H1 (cell line): ENCODE data around the gene ING1. TPM values are rescaled to one million over a fixed set of nuclear protein-coding genes. Genes with fewer than 3 reads are reported as not detected.

Experiments
- CTCF ChIA-PET: fragments of 300-600 bp; sonication (Branson Sonifier 250); formaldehyde crosslinking; loops from one replicate; lab custom pipeline; 2021; ENCODE audit not compliant: partially characterized antibody; lab: Charles Lee
- POLR2A ChIA-PET: fragments of 300-600 bp; sonication (Branson Sonifier 250); formaldehyde crosslinking; loops from one replicate; lab custom pipeline; 2021; ENCODE audit warnings: inconsistent platforms; ENCODE audit not compliant: partially characterized antibody; lab: Charles Lee
- DNase-seq, 2 experiments: peaks; one replicate each; pipeline versions ENCODE4 v3.0.0 to v3.0.0-alpha.2; 2010 to 2022; ENCODE audit warnings: low spot score in 2 of 2, low read depth in 1 of 2, mixed read lengths in 1 of 2
- FAIRE-seq: peaks from 2 replicates; lab custom pipeline; 2011; peaks lifted over from hg19 to GRCh38; lab: Jason Lieb, UNC
- H2AFZ ChIP-seq: 2 replicates; pipeline ENCODE4 v1.8.1; 2012; ENCODE audit warnings: low read length, inconsistent platforms
- H2AK5ac ChIP-seq: 2 replicates; pipeline ENCODE4 v1.6.1; 2013; ENCODE audit warnings: low read depth, low read length
- H2BK120ac ChIP-seq: replicated peaks from 2 replicates; pipeline ENCODE3; 2013; ENCODE audit warnings: low read depth, low read length, inconsistent platforms
- H2BK12ac ChIP-seq: 2 replicates; pipeline ENCODE4 v1.6.1; 2013; ENCODE audit warnings: low read depth, low read length
- H2BK15ac ChIP-seq: 2 replicates; pipeline ENCODE4 v1.6.1; 2013; ENCODE audit warnings: low read length
- H2BK20ac ChIP-seq: 2 replicates; pipeline ENCODE4 v1.6.1; 2013; ENCODE audit warnings: low read length
- H2BK5ac ChIP-seq: 2 replicates; pipeline ENCODE4 v1.6.1; 2013; ENCODE audit warnings: low read depth, low read length
- H3K14ac ChIP-seq: 2 replicates; pipeline ENCODE4 v1.6.1; 2013; ENCODE audit warnings: inconsistent platforms; ENCODE audit not compliant: insufficient read length
- H3K18ac ChIP-seq: 2 replicates; pipeline ENCODE4 v1.6.1; 2013; ENCODE audit warnings: low read length; ENCODE audit errors: extremely low read depth
- H3K23ac ChIP-seq: 2 replicates; pipeline ENCODE4 v1.6.1; 2013; ENCODE audit warnings: inconsistent platforms; ENCODE audit not compliant: insufficient read length
- H3K23me2 ChIP-seq: 2 replicates; pipeline ENCODE4 v1.6.1; 2013; ENCODE audit warnings: low read depth, low read length
- H3K27ac ChIP-seq: 2 replicates; pipeline ENCODE4 v1.6.1; 2011; ENCODE audit warnings: low read depth, low read length, inconsistent platforms
- H3K27me3 ChIP-seq, 4 experiments: replicated peaks in 1 of 4; 1 replicate in 1 of 4; 2 replicates in 3 of 4; pipeline versions ENCODE4 v1.6.1 to v1.8.1; 2011 to 2013; ENCODE audit warnings: low read length in 3 of 4, mild to moderate bottlenecking in 3 of 4, inconsistent platforms in 2 of 4, mixed read lengths in 2 of 4, moderate library complexity in 1 of 4; ENCODE audit not compliant: control insufficient read depth in 3 of 4, insufficient read depth in 3 of 4; ENCODE audit errors: extremely low read depth in 1 of 4
- H3K36me3 ChIP-seq, 4 experiments: 2 replicates each; pipeline versions ENCODE4 v1.6.1 to v1.8.1; 2011 to 2013; ENCODE audit warnings: mild to moderate bottlenecking in 4 of 4, low read length in 3 of 4, moderate library complexity in 2 of 4, control low read depth in 1 of 4, inconsistent platforms in 1 of 4; ENCODE audit not compliant: insufficient read depth in 4 of 4, control insufficient read depth in 2 of 4
- H3K4ac ChIP-seq: replicated peaks from 2 replicates; pipeline ENCODE3; 2013; ENCODE audit warnings: low read length, low read depth, mixed read lengths, inconsistent platforms; ENCODE audit not compliant: insufficient read length
- H3K4me1 ChIP-seq, 4 experiments: replicated peaks in 1 of 4; 1 replicate in 1 of 4; 2 replicates in 3 of 4; pipeline versions ENCODE4 v1.6.1 to v1.8.1; 2011 to 2013; ENCODE audit warnings: low read length in 3 of 4, inconsistent platforms in 2 of 4, mixed read lengths in 1 of 4; ENCODE audit not compliant: insufficient read depth in 4 of 4, control insufficient read depth in 3 of 4
- H3K4me2 ChIP-seq, 2 experiments: 2 replicates each; pipeline versions ENCODE4 v1.6.1 to v1.8.1; 2011 to 2013; ENCODE audit warnings: low read depth in 2 of 2, low read length in 2 of 2, control low read depth in 1 of 2, inconsistent platforms in 1 of 2, mild to moderate bottlenecking in 1 of 2; ENCODE audit not compliant: insufficient read depth in 1 of 2
- H3K4me3 ChIP-seq, 4 experiments: fragments of 200-600, 300-600 bp in 1 of 4; sonication (generic), shearing (Covaris generic), sonication (Bioruptor Twin) in 1 of 4; 2 replicates each; pipeline versions ENCODE4 v1.5.1 to v1.8.1; 2011 to 2016; ENCODE audit warnings: low read length in 4 of 4, low read depth in 3 of 4, control low read depth in 2 of 4, inconsistent platforms in 2 of 4, mild to moderate bottlenecking in 2 of 4, mixed read lengths in 1 of 4, moderate library complexity in 1 of 4; ENCODE audit not compliant: insufficient read depth in 2 of 4; ENCODE audit errors: extremely low read depth in 1 of 4
- H3K56ac ChIP-seq: replicated peaks from 2 replicates; pipeline ENCODE3; 2013; ENCODE audit warnings: low read depth, mild to moderate bottlenecking, mixed read lengths, low read length, inconsistent platforms; ENCODE audit not compliant: insufficient read length
- H3K79me1 ChIP-seq: 2 replicates; pipeline ENCODE4 v1.6.1; 2013; ENCODE audit warnings: low read depth, low read length, control low read depth
- H3K79me2 ChIP-seq, 2 experiments: 2 replicates each; pipeline versions ENCODE4 v1.6.1 to v1.8.1; 2012 to 2013; ENCODE audit warnings: low read length in 2 of 2, mild to moderate bottlenecking in 2 of 2, inconsistent platforms in 1 of 2; ENCODE audit not compliant: insufficient read depth in 2 of 2, control insufficient read depth in 1 of 2
- H3K9ac ChIP-seq, 4 experiments: replicated peaks in 1 of 4; 1 replicate in 1 of 4; 2 replicates in 3 of 4; pipeline versions ENCODE4 v1.6.1 to v1.8.1; 2011 to 2013; ENCODE audit warnings: low read depth in 3 of 4, low read length in 3 of 4, control low read depth in 2 of 4, mild to moderate bottlenecking in 2 of 4, moderate library complexity in 2 of 4, inconsistent platforms in 1 of 4; ENCODE audit errors: extremely low read depth in 1 of 4
- H3K9me3 ChIP-seq, 2 experiments: 2 replicates each; pipeline versions ENCODE4 v1.6.1 to v1.8.1; 2012 to 2013; ENCODE audit warnings: mild to moderate bottlenecking in 2 of 2, moderate library complexity in 2 of 2, control low read depth in 1 of 2, inconsistent platforms in 1 of 2, low read depth in 1 of 2, low read length in 1 of 2, mixed read lengths in 1 of 2; ENCODE audit not compliant: insufficient read depth in 2 of 2
- H4K20me1 ChIP-seq, 2 experiments: replicated peaks in 1 of 2; 2 replicates each; pipeline versions ENCODE3 to v1.8.1; 2011 to 2013; ENCODE audit warnings: inconsistent platforms in 2 of 2, low read length in 2 of 2, mild to moderate bottlenecking in 1 of 2; ENCODE audit not compliant: insufficient read depth in 2 of 2, control insufficient read depth in 1 of 2
- H4K5ac ChIP-seq: 2 replicates; pipeline ENCODE4 v1.6.1; 2013; ENCODE audit warnings: low read length, low read depth, mixed read lengths, inconsistent platforms; ENCODE audit not compliant: insufficient read length
- H4K8ac ChIP-seq: 2 replicates; pipeline ENCODE4 v1.8.0; 2013; ENCODE audit warnings: mild to moderate bottlenecking, moderate library complexity, low read length, inconsistent platforms; ENCODE audit not compliant: insufficient read depth; ENCODE audit errors: extremely low read depth
- H4K91ac ChIP-seq: replicated peaks from 2 replicates; pipeline ENCODE3; 2013; ENCODE audit warnings: low read length, mixed read lengths, inconsistent platforms; ENCODE audit not compliant: insufficient read length
- CTBP2 ChIP-seq: IDR thresholded peaks from 2 replicates; pipeline ENCODE4 v1.7.0; 2011; ENCODE audit warnings: borderline replicate concordance, mild to moderate bottlenecking, moderate library complexity, mixed read lengths, low read length; ENCODE audit not compliant: insufficient read depth, insufficient read length
- GTF2F1 ChIP-seq: IDR thresholded peaks from 2 replicates; pipeline ENCODE4 v1.6.1; 2012; ENCODE audit warnings: low read depth, low read length, improper control_type of control experiment, borderline replicate concordance
- POLR2AphosphoS5 ChIP-seq: IDR thresholded peaks from 2 replicates; pipeline ENCODE4 v1.6.1; 2011; ENCODE audit warnings: low read depth, low read length
- RBBP5 ChIP-seq: IDR thresholded peaks from 2 replicates; pipeline ENCODE4 v1.7.1; 2012; ENCODE audit warnings: low read depth, mild to moderate bottlenecking, inconsistent platforms, low read length, moderate library complexity, borderline replicate concordance
- SAP30 ChIP-seq: fragments of 300-600 bp; sonication (generic); IDR thresholded peaks from 2 replicates; pipeline ENCODE4 v1.7.1; 2012; ENCODE audit warnings: low read length, moderate library complexity, mild to moderate bottlenecking, inconsistent platforms; ENCODE audit not compliant: insufficient read depth, insufficient replicate concordance
- SP1 ChIP-seq: IDR thresholded peaks from 2 replicates; pipeline ENCODE4 v1.6.1; 2011; ENCODE audit warnings: low read depth, low read length
- SP2 ChIP-seq: IDR thresholded peaks from 2 replicates; pipeline ENCODE4 v1.6.1; 2012; ENCODE audit warnings: mild to moderate bottlenecking, low read length, inconsistent platforms
- WGBS, 2 experiments: shearing (Covaris generic) in 1 of 2; methylation state at CpG; one replicate each; pipeline versions ENCODE4 v1.1.6 to v1.1.7; 2013 to 2015; ENCODE audit warnings: low lambda C conversion rate in 2 of 2, mixed read lengths in 2 of 2, inconsistent platforms in 1 of 2, low coverage in 1 of 2, missing lambda C conversion rate in 1 of 2; ENCODE audit not compliant: insufficient replicate concordance in 2 of 2, insufficient coverage in 1 of 2, insufficient read length in 1 of 2; ENCODE audit errors: extremely low coverage in 1 of 2, missing lambda C conversion rate in 1 of 2; 5-methylcytosine and 5-hydroxymethylcytosine counted together
- polyA plus RNA-seq, 7 experiments: library from polyadenylated mRNA; depleted of rRNA in 3 of 7; stranded (reverse) in 5 of 7; unstranded in 2 of 7; fragments of >200 nt in 5 of 7; fragments of 200-250 nt in 2 of 7; gene quantifications; 1 replicate in 5 of 7; 2 replicates in 1 of 7; 4 replicates in 1 of 7; pipeline versions ENCODE4 v1.2.1 to v1.2.3, GENCODE V29; 2011 to 2013; ENCODE audit warnings: missing spikeins in 2 of 7, mixed read lengths in 2 of 7
- total RNA-seq: library from RNA; stranded (reverse); fragmentation: NEBNext Ultra II Directional; extraction: Animal tissue kit (Norgen Biotek cat#: 25700); gene quantifications from 2 replicates; pipeline ENCODE4 v1.2.1, GENCODE V29; 2021
- TF ChIP-seq, protein P1 (sequence below): IDR thresholded peaks from 2 replicates; pipeline ENCODE4 v1.6.1; 2012; ENCODE audit warnings: inconsistent platforms

The ING1 gene
- total and polyA plus RNA-seq, 2 of the 8 experiments (the other 6 are each of a cell fraction or from before 2014, with no cell fraction given) = 22.3 to 26.6 TPM

GRCh38 chr13:110690516-110690915 is 23.0 kb upstream of the ING1 start:
- TF ChIP-seq SP2 (no peak), SAP30 (no peak), GTF2F1 (no peak), SP1 (no peak), POLR2AphosphoS5 (no peak), CTBP2 (no peak), RBBP5 (no peak)
- TF ChIP-seq, protein P1, sequence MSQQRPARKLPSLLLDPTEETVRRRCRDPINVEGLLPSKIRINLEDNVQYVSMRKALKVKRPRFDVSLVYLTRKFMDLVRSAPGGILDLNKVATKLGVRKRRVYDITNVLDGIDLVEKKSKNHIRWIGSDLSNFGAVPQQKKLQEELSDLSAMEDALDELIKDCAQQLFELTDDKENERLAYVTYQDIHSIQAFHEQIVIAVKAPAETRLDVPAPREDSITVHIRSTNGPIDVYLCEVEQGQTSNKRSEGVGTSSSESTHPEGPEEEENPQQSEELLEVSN = no peak
- Histone ChIP-seq H3K14ac (no peak overlapping the region), H2BK15ac (no peak overlapping the region), H2BK120ac (no peak overlapping the region), H3K23ac (no peak overlapping the region), H2BK12ac (no peak overlapping the region), H3K27ac (no peak overlapping the region), H3K27me3 (no peaks in the 10 kb centered on the region), H3K79me1 (0 out of 2 replicates have a peak, but pooled peaks cover 2% of the 10 kb centered on the region), H4K20me1 (peaks cover 0 to 3% of the 10 kb centered on the region in 2 experiments), H3K4me3 (no peak overlapping the region), H3K4ac (no peak overlapping the region), H4K5ac (no peak overlapping the region), H3K56ac (no peak overlapping the region), H3K36me3 (peaks cover 0 to 8% (median 2%) of the 10 kb centered on the region in 4 experiments; a peak in 3 of 8 replicates), H2BK5ac (no peak overlapping the region; the same call in 1 of the 2 replicates), H2AFZ (no peak overlapping the region), H4K91ac (no peak overlapping the region), H2BK20ac (no peak overlapping the region), H2AK5ac (no peak overlapping the region), H3K23me2 (no peaks in the 10 kb centered on the region; the same call in 1 of the 2 replicates), H3K4me2 (no peak overlapping the region), H3K9me3 (no peaks in the 10 kb centered on the region), H3K4me1 (no peaks in the 10 kb centered on the region), H3K9ac (no peak overlapping the region), H3K18ac (no peak overlapping the region), H4K8ac (no peak overlapping the region), H3K79me2 (no peaks in the 10 kb centered on the region)
- FAIRE-seq = no peak
- WGBS, 2 experiments = 97% methylated on average over 8 of the region's 8 CpGs; no CpG with 5 or more reads in 1 of the 2 experiments
- POLR2A ChIA-PET = interaction anchor here (3.1 to 7.1 kb wide), 2 partner anchors 14 to 22 kb away, joined by 14 to 43 read pairs; partner anchors contain the start of gene CARS2
- CTCF ChIA-PET = interaction anchor here (0.9 to 3.0 kb wide), 8 partner anchors 10 to 248 kb away, joined by 3 to 11 read pairs (median 4); no protein-coding TSS in a partner anchor
- DNase-seq = no peak
